GM23338 (cell line): Measurements from ENCODE around the gene AZU1.

Experiments used
- CREB1 ChIP-seq: fragments of 250-450 bp; sonication (Bioruptor Pico); IDR thresholded peaks from 2 replicates; pipeline ENCODE4 v1.5.0; 2020; ENCODE audit warnings: low read depth, mild to moderate bottlenecking, moderate library complexity
- CTCF ChIP-seq, 2 experiments: fragments of 200-600 bp in 1 of 2; sonication (generic) in 1 of 2; conservative IDR thresholded peaks; 2 replicates each; pipeline versions ENCODE4 v1.5.1 to v1.6.1; 2016 to 2017; ENCODE audit warnings: antibody characterized with exemption in 2 of 2, low read depth in 2 of 2, mild to moderate bottlenecking in 2 of 2, moderate library complexity in 1 of 2
- EZH2 ChIP-seq: fragments of 200-600 bp; sonication (generic); IDR thresholded peaks from one replicate; pipeline ENCODE4 v1.8.0; 2017; ENCODE audit warnings: antibody characterized with exemption, mild to moderate bottlenecking, low read depth; ENCODE audit not compliant: unreplicated experiment
- EZH2phosphoT487 ChIP-seq: fragments of 200-600 bp; sonication (generic); IDR thresholded peaks from one replicate; pipeline ENCODE4 v1.8.1; 2018; ENCODE audit warnings: antibody characterized with exemption; ENCODE audit not compliant: unreplicated experiment
- NANOG ChIP-seq: IDR thresholded peaks from 2 replicates; pipeline ENCODE4 v1.6.1; 2016; ENCODE audit warnings: antibody characterized with exemption, borderline replicate concordance
- POLR2AphosphoS5 ChIP-seq: IDR thresholded peaks from 2 replicates; pipeline ENCODE4 v1.6.1; 2016; ENCODE audit warnings: antibody characterized with exemption, low read depth

GRCh38 chr19:834216-834615, 6.6 kb downstream of the AZU1 start:
- no peak for TF ChIP-seq CTCF (conservative IDR thresholded peaks at IDR 0.05; ENCODE audit: low read depth in 2 of 2)
- TF ChIP-seq POLR2AphosphoS5, result no peak
- no peak for TF ChIP-seq EZH2phosphoT487
- TF ChIP-seq CREB1 (CRISPR knock-in tag), result no peak
- TF ChIP-seq EZH2, result no peak
- TF ChIP-seq NANOG, result no peak
